K562 (cell line): ENCODE results near the gene RSPH9. TPM values are rescaled to one million over a fixed set of nuclear protein-coding genes. Genes with fewer than 3 reads are reported as not detected.

Experiments
- BRD9 ChIP-seq: fragments of 450-650 bp; IDR thresholded peaks from 2 replicates; pipeline ENCODE4 v1.6.1; 2018; ENCODE audit warnings: low read depth; ENCODE audit not compliant: partially characterized antibody
- CBX1 ChIP-seq: sonication (generic); IDR thresholded peaks from 2 replicates; pipeline ENCODE4 v1.6.1; 2016; ENCODE audit warnings: antibody characterized with exemption, low read depth, mild to moderate bottlenecking
- CBX2 ChIP-seq: fragments of 200-600 bp; sonication (generic); IDR thresholded peaks from one replicate; pipeline ENCODE4 v1.6.1; 2012; ENCODE audit warnings: mild to moderate bottlenecking, low read length, inconsistent platforms; ENCODE audit not compliant: insufficient read depth, poor library complexity, severe bottlenecking
- CREBBP ChIP-seq: IDR thresholded peaks from one replicate; pipeline ENCODE4 v1.6.1; 2012; ENCODE audit warnings: low read depth, mild to moderate bottlenecking, control low read depth, inconsistent platforms, low read length
- MTA1 ChIP-seq: fragments of 450-650 bp; IDR thresholded peaks from 2 replicates; pipeline ENCODE4 v1.6.1; 2017; ENCODE audit warnings: borderline replicate concordance
- TAF1 ChIP-seq: IDR thresholded peaks from 2 replicates; pipeline ENCODE4 v1.6.1; 2011; ENCODE audit warnings: mild to moderate bottlenecking, low read length, moderate library complexity; ENCODE audit not compliant: insufficient read depth, control insufficient read depth, severe bottlenecking; ENCODE audit errors: extremely low read depth
- TBL1XR1 ChIP-seq, 2 experiments: IDR thresholded peaks; 2 replicates each; pipeline ENCODE4 v1.6.1; 2012; ENCODE audit warnings: improper control_type of control experiment in 2 of 2, low read length in 2 of 2, mild to moderate bottlenecking in 1 of 2
- polyA plus RNA-seq, 8 experiments: library from polyadenylated mRNA; depleted of rRNA in 4 of 8; stranded (reverse) in 5 of 8; unstranded in 3 of 8; fragments of >200 nt; fragmentation: Nextera tagmentation in 2 of 8; fragmentation: Illumina TruSeq in 1 of 8; extraction: Ambion mirVana in 2 of 8; extraction: Trizol in 1 of 8; gene quantifications; 2 replicates each; pipeline versions ENCODE4 v1.2.1 to v1.2.3, GENCODE V29; 2011 to 2014; ENCODE audit warnings: inconsistent platforms in 1 of 8, missing spikeins in 1 of 8
- total RNA-seq, 7 experiments: library from RNA; depleted of rRNA in 6 of 7; stranded (reverse); fragments of >200 nt in 6 of 7; fragmentation: Illumina TruSeq in 2 of 7; extraction: Trizol in 2 of 7; gene quantifications; 2 replicates each; pipeline versions ENCODE4 v1.2.1 to v1.2.3, GENCODE V29; 2011 to 2021; ENCODE audit warnings: low replicate concordance in 1 of 7
- TF ChIP-seq, protein P1 (sequence below), 2 experiments: fragments of 450-650 bp; formaldehyde crosslinking in 1 of 2; IDR thresholded peaks; 2 replicates each; pipeline versions ENCODE4 v1.4.0 to v1.6.1; 2014 to 2020; ENCODE audit warnings: mild to moderate bottlenecking in 2 of 2, borderline replicate concordance in 1 of 2, low read depth in 1 of 2
- TF ChIP-seq, protein P2 (sequence below): fragments of 450-650 bp; formaldehyde crosslinking; IDR thresholded peaks from 2 replicates; pipeline ENCODE4 v1.4.0; 2020; ENCODE audit warnings: mild to moderate bottlenecking, mixed read lengths
- TF ChIP-seq, protein P3 (sequence below): fragments of 200-800 bp; sonication (Bioruptor generic); IDR thresholded peaks from 2 replicates; pipeline ENCODE4 v1.6.1; 2016; ENCODE audit warnings: missing genetic modification characterization, missing compliant biosample characterization

RSPH9 gene
- total and polyA plus RNA-seq, 9 of the 15 experiments (the other 6 are each of a cell fraction or from before 2014, with no cell fraction given): 0.05 to 0.60 (median 0.39) TPM; not detected in 6

DNA sequence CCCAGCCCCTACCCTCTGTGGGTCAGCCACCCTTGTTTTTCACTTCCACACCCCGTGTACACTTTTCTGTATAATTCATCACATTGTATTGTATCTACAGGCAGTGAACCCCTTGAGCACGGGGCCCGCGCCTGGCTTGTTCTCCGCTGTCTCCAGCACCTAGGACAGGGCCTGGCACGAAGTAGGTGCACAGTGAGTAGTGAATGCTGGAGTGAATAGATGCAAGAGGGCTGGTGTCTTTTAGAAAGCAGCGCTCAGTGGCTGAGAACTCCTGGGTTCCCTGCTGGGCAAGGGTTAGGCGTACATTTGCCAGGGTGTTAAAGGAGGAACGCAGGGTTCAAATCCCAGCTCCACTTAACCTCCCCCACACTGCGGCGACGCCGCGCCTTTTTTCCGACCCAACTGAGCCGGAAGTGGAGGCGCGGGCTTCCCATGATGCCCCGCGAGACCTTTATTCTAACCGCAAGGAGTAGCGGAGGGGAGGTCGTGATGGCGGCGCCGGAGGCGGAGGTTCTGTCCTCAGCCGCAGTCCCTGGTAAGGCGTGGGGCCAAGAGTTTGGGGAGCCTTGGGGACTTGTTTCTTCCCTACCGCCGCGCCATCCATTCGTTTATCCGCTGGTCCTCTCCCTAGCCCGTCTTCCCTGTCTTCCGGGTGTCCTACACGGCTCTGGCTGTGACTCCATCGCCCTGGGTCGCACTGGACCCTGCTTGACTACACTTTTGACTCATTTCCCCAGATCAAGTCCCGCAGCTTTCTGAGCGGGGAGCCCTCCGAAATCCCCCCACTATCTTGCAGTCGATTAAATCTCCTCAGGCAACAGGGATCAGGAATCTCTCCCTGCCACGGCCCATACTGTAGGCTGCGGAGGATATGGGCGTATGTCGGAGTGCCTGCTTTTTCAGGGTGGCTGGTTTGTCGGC is 9.2 kb upstream of the RSPH9 start, which contains the start of gene MAD2L1BP (continued):
- TF ChIP-seq, protein P1, sequence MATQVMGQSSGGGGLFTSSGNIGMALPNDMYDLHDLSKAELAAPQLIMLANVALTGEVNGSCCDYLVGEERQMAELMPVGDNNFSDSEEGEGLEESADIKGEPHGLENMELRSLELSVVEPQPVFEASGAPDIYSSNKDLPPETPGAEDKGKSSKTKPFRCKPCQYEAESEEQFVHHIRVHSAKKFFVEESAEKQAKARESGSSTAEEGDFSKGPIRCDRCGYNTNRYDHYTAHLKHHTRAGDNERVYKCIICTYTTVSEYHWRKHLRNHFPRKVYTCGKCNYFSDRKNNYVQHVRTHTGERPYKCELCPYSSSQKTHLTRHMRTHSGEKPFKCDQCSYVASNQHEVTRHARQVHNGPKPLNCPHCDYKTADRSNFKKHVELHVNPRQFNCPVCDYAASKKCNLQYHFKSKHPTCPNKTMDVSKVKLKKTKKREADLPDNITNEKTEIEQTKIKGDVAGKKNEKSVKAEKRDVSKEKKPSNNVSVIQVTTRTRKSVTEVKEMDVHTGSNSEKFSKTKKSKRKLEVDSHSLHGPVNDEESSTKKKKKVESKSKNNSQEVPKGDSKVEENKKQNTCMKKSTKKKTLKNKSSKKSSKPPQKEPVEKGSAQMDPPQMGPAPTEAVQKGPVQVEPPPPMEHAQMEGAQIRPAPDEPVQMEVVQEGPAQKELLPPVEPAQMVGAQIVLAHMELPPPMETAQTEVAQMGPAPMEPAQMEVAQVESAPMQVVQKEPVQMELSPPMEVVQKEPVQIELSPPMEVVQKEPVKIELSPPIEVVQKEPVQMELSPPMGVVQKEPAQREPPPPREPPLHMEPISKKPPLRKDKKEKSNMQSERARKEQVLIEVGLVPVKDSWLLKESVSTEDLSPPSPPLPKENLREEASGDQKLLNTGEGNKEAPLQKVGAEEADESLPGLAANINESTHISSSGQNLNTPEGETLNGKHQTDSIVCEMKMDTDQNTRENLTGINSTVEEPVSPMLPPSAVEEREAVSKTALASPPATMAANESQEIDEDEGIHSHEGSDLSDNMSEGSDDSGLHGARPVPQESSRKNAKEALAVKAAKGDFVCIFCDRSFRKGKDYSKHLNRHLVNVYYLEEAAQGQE (IDR thresholded peaks at IDR 0.05; ENCODE audit: borderline replicate concordance): peak; percentile 99
- TF ChIP-seq, protein P1 (CRISPR knock-in tag; IDR thresholded peaks at IDR 0.05; ENCODE audit: low read depth): peak; percentile 97
- TF ChIP-seq TAF1 (peak; percentile 93), MTA1 (peak; percentile 88), CREBBP (no peak), BRD9 (peak; percentile 65), CBX2 (no peak), TBL1XR1 (IDR thresholded peaks at IDR 0.05; ENCODE audit: low read length in 2 of 2) (peak; percentile 78 to 86; a peak in 3 of 4 replicates), CBX1 (peak; percentile 48; the same call in 1 of the 2 replicates)
- TF ChIP-seq, protein P2, sequence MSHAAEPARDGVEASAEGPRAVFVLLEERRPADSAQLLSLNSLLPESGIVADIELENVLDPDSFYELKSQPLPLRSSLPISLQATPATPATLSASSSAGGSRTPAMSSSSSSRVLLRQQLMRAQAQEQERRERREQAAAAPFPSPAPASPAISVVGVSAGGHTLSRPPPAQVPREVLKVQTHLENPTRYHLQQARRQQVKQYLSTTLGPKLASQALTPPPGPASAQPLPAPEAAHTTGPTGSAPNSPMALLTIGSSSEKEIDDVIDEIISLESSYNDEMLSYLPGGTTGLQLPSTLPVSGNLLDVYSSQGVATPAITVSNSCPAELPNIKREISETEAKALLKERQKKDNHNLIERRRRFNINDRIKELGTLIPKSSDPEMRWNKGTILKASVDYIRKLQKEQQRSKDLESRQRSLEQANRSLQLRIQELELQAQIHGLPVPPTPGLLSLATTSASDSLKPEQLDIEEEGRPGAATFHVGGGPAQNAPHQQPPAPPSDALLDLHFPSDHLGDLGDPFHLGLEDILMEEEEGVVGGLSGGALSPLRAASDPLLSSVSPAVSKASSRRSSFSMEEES (CRISPR knock-in tag): no peak
- TF ChIP-seq, protein P3, sequence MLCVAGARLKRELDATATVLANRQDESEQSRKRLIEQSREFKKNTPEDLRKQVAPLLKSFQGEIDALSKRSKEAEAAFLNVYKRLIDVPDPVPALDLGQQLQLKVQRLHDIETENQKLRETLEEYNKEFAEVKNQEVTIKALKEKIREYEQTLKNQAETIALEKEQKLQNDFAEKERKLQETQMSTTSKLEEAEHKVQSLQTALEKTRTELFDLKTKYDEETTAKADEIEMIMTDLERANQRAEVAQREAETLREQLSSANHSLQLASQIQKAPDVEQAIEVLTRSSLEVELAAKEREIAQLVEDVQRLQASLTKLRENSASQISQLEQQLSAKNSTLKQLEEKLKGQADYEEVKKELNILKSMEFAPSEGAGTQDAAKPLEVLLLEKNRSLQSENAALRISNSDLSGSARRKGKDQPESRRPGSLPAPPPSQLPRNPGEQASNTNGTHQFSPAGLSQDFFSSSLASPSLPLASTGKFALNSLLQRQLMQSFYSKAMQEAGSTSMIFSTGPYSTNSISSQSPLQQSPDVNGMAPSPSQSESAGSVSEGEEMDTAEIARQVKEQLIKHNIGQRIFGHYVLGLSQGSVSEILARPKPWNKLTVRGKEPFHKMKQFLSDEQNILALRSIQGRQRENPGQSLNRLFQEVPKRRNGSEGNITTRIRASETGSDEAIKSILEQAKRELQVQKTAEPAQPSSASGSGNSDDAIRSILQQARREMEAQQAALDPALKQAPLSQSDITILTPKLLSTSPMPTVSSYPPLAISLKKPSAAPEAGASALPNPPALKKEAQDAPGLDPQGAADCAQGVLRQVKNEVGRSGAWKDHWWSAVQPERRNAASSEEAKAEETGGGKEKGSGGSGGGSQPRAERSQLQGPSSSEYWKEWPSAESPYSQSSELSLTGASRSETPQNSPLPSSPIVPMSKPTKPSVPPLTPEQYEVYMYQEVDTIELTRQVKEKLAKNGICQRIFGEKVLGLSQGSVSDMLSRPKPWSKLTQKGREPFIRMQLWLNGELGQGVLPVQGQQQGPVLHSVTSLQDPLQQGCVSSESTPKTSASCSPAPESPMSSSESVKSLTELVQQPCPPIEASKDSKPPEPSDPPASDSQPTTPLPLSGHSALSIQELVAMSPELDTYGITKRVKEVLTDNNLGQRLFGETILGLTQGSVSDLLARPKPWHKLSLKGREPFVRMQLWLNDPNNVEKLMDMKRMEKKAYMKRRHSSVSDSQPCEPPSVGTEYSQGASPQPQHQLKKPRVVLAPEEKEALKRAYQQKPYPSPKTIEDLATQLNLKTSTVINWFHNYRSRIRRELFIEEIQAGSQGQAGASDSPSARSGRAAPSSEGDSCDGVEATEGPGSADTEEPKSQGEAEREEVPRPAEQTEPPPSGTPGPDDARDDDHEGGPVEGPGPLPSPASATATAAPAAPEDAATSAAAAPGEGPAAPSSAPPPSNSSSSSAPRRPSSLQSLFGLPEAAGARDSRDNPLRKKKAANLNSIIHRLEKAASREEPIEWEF (CRISPR knock-in tag): no peak
